HG02571 (cell line): ENCODE results near the gene ITFG2.
"Not testable (repeated sequence)": the region's sequence is repeated elsewhere in the genome, so short reads cannot be mapped to it uniquely, and the experiment has no call there.

Experiments
- ATAC-seq: cut with Tn5 transposase; IDR thresholded peaks from one replicate; pipeline ENCODE4 v1.9.1; 2021; ENCODE audit warnings: mild to moderate bottlenecking, moderate library complexity; ENCODE audit not compliant: unreplicated experiment

The ITFG2 gene

GRCh38 chr12:2812290-2813213 is at the start of gene ITFG2:
ITFG2 (plus strand) TSS chr12:2812668; CDS start chr12:2812761, 93 bp downstream.
- ATAC-seq, result peak; percentile 98

- no peak for ATAC-seq
Observed at GRCh38 chr12:2764398-2764797, 48.1 kb upstream of the ITFG2 start.

GRCh38 chr12:2765052-2765451 is 47.4 kb upstream of the ITFG2 start:
- no peak for ATAC-seq

- no peak for ATAC-seq
Observed at GRCh38 chr12:2765608-2766007, 46.9 kb upstream of the ITFG2 start.

- ATAC-seq, result no peak
Observed at GRCh38 chr12:2768224-2768961, 44.1 kb upstream of the ITFG2 start.

GRCh38 chr12:2769866-2770533 is 42.5 kb upstream of the ITFG2 start:
- ATAC-seq, result no peak

GRCh38 chr12:2770544-2770943 is 41.9 kb upstream of the ITFG2 start:
- not testable (repeated sequence) for ATAC-seq

- ATAC-seq, result no peak
Observed at GRCh38 chr12:2772370-2772769, 40.1 kb upstream of the ITFG2 start.

- ATAC-seq, result no peak
Observed at GRCh38 chr12:2773199-2773875, 39.1 kb upstream of the ITFG2 start.

GRCh38 chr12:2775431-2775830 is 37.0 kb upstream of the ITFG2 start:
- no peak for ATAC-seq

- ATAC-seq, result no peak
Observed at GRCh38 chr12:2776129-2776806, 36.2 kb upstream of the ITFG2 start.

GRCh38 chr12:2779281-2779680 is 33.2 kb upstream of the ITFG2 start:
- ATAC-seq, result no peak

GRCh38 chr12:2783936-2784600 is 28.4 kb upstream of the ITFG2 start:
- no peak for ATAC-seq

- ATAC-seq, result no peak
Observed at GRCh38 chr12:2785017-2785416, 27.5 kb upstream of the ITFG2 start.

GRCh38 chr12:2791089-2791488 is 21.4 kb upstream of the ITFG2 start:
- ATAC-seq, result no peak

GRCh38 chr12:2792671-2793500 is 19.6 kb upstream of the ITFG2 start:
- no peak for ATAC-seq

- no peak for ATAC-seq
Observed at GRCh38 chr12:2793561-2793960, 18.9 kb upstream of the ITFG2 start.

- no peak for ATAC-seq
Observed at GRCh38 chr12:2794191-2794735, 18.2 kb upstream of the ITFG2 start.
